Tibial nerve (tissue), 4 donors: ENCODE measurements around the gene FANCG. TPM values are rescaled to one million over a fixed set of nuclear protein-coding genes. Genes with fewer than 3 reads are reported as not detected.

Experiments
- DNase-seq, 2 donors: peaks; one replicate each; pipeline ENCODE4 v3.0.0-alpha.2; 2019; ENCODE audit warnings: low spot score in 2 of 2
- H3K27ac ChIP-seq, 4 donors: fragments of 200-600 bp; sonication (generic) in 3 of 4; one replicate each; pipeline ENCODE4 v1.5.1; 2017 to 2019; ENCODE audit warnings: mild to moderate bottlenecking in 1 of 4
- H3K27me3 ChIP-seq, 2 donors: fragments of 200-600 bp; sonication (generic) in 1 of 2; one replicate each; pipeline versions ENCODE4 v1.5.1 to v1.6.0; 2017 to 2019
- H3K36me3 ChIP-seq, 3 donors: fragments of 200-600 bp; sonication (generic); one replicate each; pipeline ENCODE4 v1.5.1; 2018 to 2019
- H3K4me1 ChIP-seq, 4 donors: fragments of 200-600 bp; sonication (generic) in 3 of 4; one replicate each; pipeline ENCODE4 v1.5.1; 2017 to 2019
- H3K4me3 ChIP-seq, 4 donors: fragments of 200-600 bp; sonication (generic) in 3 of 4; one replicate each; pipeline ENCODE4 v1.5.1; 2017 to 2019; ENCODE audit warnings: mild to moderate bottlenecking in 1 of 4, moderate library complexity in 1 of 4
- H3K9me3 ChIP-seq, 4 donors: fragments of 200-600 bp; sonication (generic) in 3 of 4; one replicate each; pipeline ENCODE4 v1.5.1; 2017 to 2019
- EP300 ChIP-seq, 2 donors: sonication (generic); formaldehyde crosslinking; IDR thresholded peaks; one replicate each; pipeline ENCODE4 v1.6.1; 2017; ENCODE audit warnings: antibody characterized with exemption in 2 of 2, mild to moderate bottlenecking in 1 of 2
- POLR2A ChIP-seq, 2 donors: fragments of 450-650 bp; IDR thresholded peaks; one replicate each; pipeline ENCODE4 v1.6.1; 2017; ENCODE audit warnings: antibody characterized with exemption in 2 of 2, mild to moderate bottlenecking in 2 of 2, moderate library complexity in 2 of 2
- WGBS, 2 donors: methylation state at CpG; one replicate each; pipeline ENCODE4 v1.1.5; 2018; 5-methylcytosine and 5-hydroxymethylcytosine counted together
- small RNA-seq: library from RNA; depleted of rRNA; stranded (forward); fragments of <200 nt; gene quantifications from one replicate; pipeline ENCODE3, GENCODE V24; 2016
- total RNA-seq, 4 donors: library from RNA; depleted of rRNA; stranded (reverse); fragments of >200 nt; gene quantifications; one replicate each; pipeline ENCODE4 v1.1.0, GENCODE V29; 2016
- TF ChIP-seq, protein P1 (sequence below), 5 experiments: fragments of 200-600 bp in 3 of 5; fragments of 450-650 bp in 2 of 5; sonication (generic) in 3 of 5; IDR thresholded peaks; one replicate each; pipeline ENCODE4 v1.5.1; 2016 to 2019; ENCODE audit warnings: antibody characterized with exemption in 5 of 5, mild to moderate bottlenecking in 3 of 5, moderate library complexity in 2 of 5

FANCG gene
- total RNA-seq, 4 donors from 2014 or later, result 14.4 to 30.8 (median 20.8) TPM

DNA sequence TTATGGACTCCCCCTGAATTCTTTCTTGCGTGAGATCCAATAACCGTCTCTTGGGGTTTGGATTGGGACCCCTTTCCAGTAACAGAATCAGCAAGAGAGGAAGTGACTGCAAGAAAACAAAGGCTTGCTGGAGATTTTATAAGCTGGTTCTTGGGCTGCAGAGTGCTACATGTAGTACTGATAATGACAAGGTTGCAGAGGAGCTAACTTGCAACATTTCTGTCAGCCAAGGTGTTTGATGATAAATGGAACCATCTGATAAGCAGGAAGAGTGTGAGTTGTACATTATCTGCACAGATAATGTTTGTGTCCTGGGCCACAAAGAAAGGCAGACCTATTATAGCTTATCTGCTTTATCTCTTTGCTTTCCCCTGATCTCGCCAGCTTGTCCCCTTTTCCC is 53.1 kb downstream of the FANCG start:
- DNase-seq, result no peak
- Histone ChIP-seq H3K27ac (no peak overlapping the region), H3K9me3 (no peaks in the 10 kb centered on the region), H3K4me3 (no peak overlapping the region), H3K27me3 (no peaks in the 10 kb centered on the region), H3K4me1 (peaks cover 0 to 5% (median 0%) of the 10 kb centered on the region in 4 donors), H3K36me3 (peaks cover 0 to 39% (median 0%) of the 10 kb centered on the region in 3 donors)
- WGBS, 2 donors, result 60 to 66% methylated on average over 3 of the region's 3 CpGs
- TF ChIP-seq, protein P1, sequence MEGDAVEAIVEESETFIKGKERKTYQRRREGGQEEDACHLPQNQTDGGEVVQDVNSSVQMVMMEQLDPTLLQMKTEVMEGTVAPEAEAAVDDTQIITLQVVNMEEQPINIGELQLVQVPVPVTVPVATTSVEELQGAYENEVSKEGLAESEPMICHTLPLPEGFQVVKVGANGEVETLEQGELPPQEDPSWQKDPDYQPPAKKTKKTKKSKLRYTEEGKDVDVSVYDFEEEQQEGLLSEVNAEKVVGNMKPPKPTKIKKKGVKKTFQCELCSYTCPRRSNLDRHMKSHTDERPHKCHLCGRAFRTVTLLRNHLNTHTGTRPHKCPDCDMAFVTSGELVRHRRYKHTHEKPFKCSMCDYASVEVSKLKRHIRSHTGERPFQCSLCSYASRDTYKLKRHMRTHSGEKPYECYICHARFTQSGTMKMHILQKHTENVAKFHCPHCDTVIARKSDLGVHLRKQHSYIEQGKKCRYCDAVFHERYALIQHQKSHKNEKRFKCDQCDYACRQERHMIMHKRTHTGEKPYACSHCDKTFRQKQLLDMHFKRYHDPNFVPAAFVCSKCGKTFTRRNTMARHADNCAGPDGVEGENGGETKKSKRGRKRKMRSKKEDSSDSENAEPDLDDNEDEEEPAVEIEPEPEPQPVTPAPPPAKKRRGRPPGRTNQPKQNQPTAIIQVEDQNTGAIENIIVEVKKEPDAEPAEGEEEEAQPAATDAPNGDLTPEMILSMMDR (IDR thresholded peaks at IDR 0.05), result no peak
- TF ChIP-seq POLR2A (IDR thresholded peaks at IDR 0.05), result no peak
- TF ChIP-seq EP300 (IDR thresholded peaks at IDR 0.05), result no peak

Small RNAs within 50 kb of the gene (small RNA-seq; reads per million reads assigned to genes)
- not detected for gene RN7SL338P

Other genes starting within 250 kb of the FANCG start
- 1 to 10 TPM in 1 of 4 donors, under 1 TPM in 3; 0.21 to 1.2 (median 0.63) TPM for gene PHF24, start 121.7 kb downstream of the FANCG start, total RNA-seq
- gene DNAJB5, start 90.2 kb downstream of the FANCG start, total RNA-seq, result 10 to 100 TPM in 1 of 4 donors, 1 to 10 TPM in 3; 4.5 to 11.2 (median 9.0) TPM
- 100 to 1,000 TPM; 134 to 190 (median 149) TPM for gene VCP, start 7.3 kb downstream of the FANCG start, total RNA-seq
- gene PIGO, start 16.6 kb upstream of the FANCG start, total RNA-seq, result 10 to 100 TPM; 16.1 to 23.2 (median 18.7) TPM
- 10 to 100 TPM; 67.2 to 97.7 (median 93.7) TPM for gene STOML2, start 23.2 kb upstream of the FANCG start, total RNA-seq
- gene ATOSB, start 35.9 kb upstream of the FANCG start, total RNA-seq, result 10 to 100 TPM; 13.3 to 19.5 (median 14.7) TPM
- 10 to 100 TPM; 28.0 to 39.3 (median 34.3) TPM for gene UNC13B, start 82.1 kb upstream of the FANCG start, total RNA-seq